ENCODE results near the gene UBD. TPM values are rescaled to one million over a fixed set of nuclear protein-coding genes. Genes with fewer than 3 reads are reported as not detected.

The UBD gene
- total and polyA plus RNA-seq, 10 donors: 10.8 to 121 (median 27.1) TPM

DNA sequence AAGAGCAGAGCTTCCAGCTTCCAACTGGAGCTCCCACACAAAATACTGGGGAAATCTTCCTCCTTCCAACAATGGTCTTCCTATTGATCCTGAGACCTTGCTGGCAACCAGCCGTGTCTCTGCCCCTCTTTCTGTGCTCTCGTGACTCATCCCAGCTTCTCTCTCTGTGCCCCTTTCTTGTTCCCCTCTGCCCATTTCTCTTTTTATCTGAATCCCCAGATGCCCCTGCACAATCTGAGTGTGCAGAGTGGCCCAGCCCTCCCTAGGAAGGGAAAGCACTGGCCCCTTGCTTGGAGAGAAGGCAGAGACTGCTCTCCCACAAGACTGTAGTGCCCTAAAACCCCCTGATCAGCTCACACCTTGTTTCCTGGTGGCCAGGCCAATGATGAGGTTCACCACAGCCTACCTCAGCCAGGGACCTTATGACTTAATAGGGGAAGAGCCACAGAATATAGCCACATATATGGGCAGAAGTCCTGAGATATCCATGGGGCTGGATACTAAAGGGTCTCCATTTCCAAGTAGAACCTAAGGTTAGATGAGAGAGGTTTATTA, 48.7 kb downstream of the UBD start:
- H3K27me3 ChIP-seq (replicated peaks in 1 of 7): no peaks in the 10 kb centered on the region
- TF ChIP-seq POLR2AphosphoS5 (IDR thresholded peaks at IDR 0.05) (no peak), POLR2A (IDR thresholded peaks at IDR 0.05) (no peak), CTCF (IDR thresholded peaks at IDR 0.05 in 8 of 11, conservative IDR thresholded peaks at IDR 0.05 in 3 of 11) (no peak)
- no peak overlapping the region for H3K4me3 ChIP-seq
- DNase-seq: no peak
- H3K36me3 ChIP-seq: no peaks in the 10 kb centered on the region
- no peaks in the 10 kb centered on the region for H3K4me1 ChIP-seq
- H3K9me3 ChIP-seq: no peaks in the 10 kb centered on the region
- no peak overlapping the region for H3K27ac ChIP-seq
- 79 to 93% (median 88%) methylated on average over 2 of the region's 2 CpGs for WGBS, 5 donors
- intact Hi-C loops (cut with DNase I; ENCODE audit: low total_unique reads): no loop called here

DNA sequence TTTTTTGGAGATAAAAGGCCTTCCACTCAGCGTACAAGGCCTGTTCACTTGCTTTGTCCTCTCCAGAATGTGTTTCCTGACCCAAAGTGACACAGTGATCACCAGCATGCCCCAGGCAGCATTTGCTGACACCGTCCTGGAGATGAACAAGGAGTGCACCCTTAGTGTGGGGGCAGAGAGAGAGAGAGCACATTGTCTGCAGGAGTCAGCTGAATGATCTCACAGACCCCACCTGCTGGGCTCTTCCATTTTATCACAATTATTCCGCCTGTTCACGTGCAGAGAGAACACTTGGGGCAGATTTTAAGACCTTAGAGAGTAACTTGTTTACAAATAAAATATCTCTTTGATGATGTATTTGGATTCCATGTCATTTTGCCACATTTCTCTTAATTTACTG, 49.3 kb downstream of the UBD start:
- 62 to 70% (median 63%) methylated on average over 4 of the region's 4 CpGs for WGBS, 5 donors
- H3K4me3 ChIP-seq: no peak overlapping the region
- intact Hi-C loops (cut with DNase I; ENCODE audit: low total_unique reads): no loop called here
- DNase-seq: no peak
- no peak for TF ChIP-seq POLR2AphosphoS5 (IDR thresholded peaks at IDR 0.05)
- TF ChIP-seq CTCF (IDR thresholded peaks at IDR 0.05 in 8 of 11, conservative IDR thresholded peaks at IDR 0.05 in 3 of 11): no peak
- no peak for TF ChIP-seq POLR2A (IDR thresholded peaks at IDR 0.05)
- no peaks in the 10 kb centered on the region for H3K4me1 ChIP-seq
- no peaks in the 10 kb centered on the region for H3K9me3 ChIP-seq
- H3K27me3 ChIP-seq (replicated peaks in 1 of 7): no peaks in the 10 kb centered on the region
- no peaks in the 10 kb centered on the region for H3K36me3 ChIP-seq
- H3K27ac ChIP-seq: no peak overlapping the region

DNA sequence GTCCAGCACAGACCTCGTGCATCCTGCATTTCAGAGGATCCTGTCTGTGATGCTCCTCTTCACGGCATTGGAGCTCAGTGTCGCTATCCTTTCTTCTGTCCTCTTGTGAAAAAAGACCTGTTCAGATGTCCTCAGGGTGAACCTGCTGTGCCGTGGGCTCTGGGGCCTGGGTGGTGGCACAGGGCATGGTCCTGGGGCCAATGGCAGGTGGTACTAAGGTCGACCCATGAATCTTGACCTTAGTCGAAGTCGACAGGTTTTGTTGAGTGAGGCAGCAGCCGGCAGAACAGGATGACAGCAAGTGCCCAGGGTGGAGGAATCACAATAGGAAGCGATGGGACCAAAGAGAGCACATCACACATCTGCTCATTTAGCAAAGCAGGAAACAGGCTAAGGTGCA, 49.8 kb downstream of the UBD start:
- no peaks in the 10 kb centered on the region for H3K4me1 ChIP-seq
- no peak overlapping the region for H3K27ac ChIP-seq
- intact Hi-C loops (cut with DNase I; ENCODE audit: low total_unique reads): no loop called here
- no peak overlapping the region for H3K4me3 ChIP-seq
- H3K9me3 ChIP-seq: no peaks in the 10 kb centered on the region
- WGBS, 5 donors: 76 to 86% (median 79%) methylated on average over 7 to 9 of the region's 9 CpGs
- DNase-seq: no peak
- TF ChIP-seq CTCF (IDR thresholded peaks at IDR 0.05 in 8 of 11, conservative IDR thresholded peaks at IDR 0.05 in 3 of 11) (no peak), POLR2AphosphoS5 (IDR thresholded peaks at IDR 0.05) (no peak), POLR2A (IDR thresholded peaks at IDR 0.05) (no peak)
- H3K36me3 ChIP-seq: no peaks in the 10 kb centered on the region
- H3K27me3 ChIP-seq (replicated peaks in 1 of 7): no peaks in the 10 kb centered on the region

GRCh38 chr6:29509239-29509638, 50.3 kb downstream of the UBD start:
- no peak for DNase-seq
- TF ChIP-seq POLR2A (IDR thresholded peaks at IDR 0.05) (no peak), POLR2AphosphoS5 (IDR thresholded peaks at IDR 0.05) (no peak), CTCF (IDR thresholded peaks at IDR 0.05 in 8 of 11, conservative IDR thresholded peaks at IDR 0.05 in 3 of 11) (no peak)
- no peak overlapping the region for H3K4me3 ChIP-seq

More at GRCh38 chr6:29509239-29509638, 50.3 kb downstream of the UBD start:
- 65 to 76% (median 69%) methylated on average over 4 to 6 of the region's 6 CpGs for WGBS, 5 donors
- Histone ChIP-seq H3K27me3 (replicated peaks in 1 of 7) (no peaks in the 10 kb centered on the region), H3K9me3 (no peaks in the 10 kb centered on the region), H3K36me3 (no peaks in the 10 kb centered on the region), H3K4me1 (no peaks in the 10 kb centered on the region), H3K27ac (no peak overlapping the region)
- intact Hi-C loops (cut with DNase I; ENCODE audit: low total_unique reads): no loop called here

Measured in spleen (tissue), 11 donors.